ENCODE measurements around the gene SLC39A11.
"Not testable (repeated sequence)": the region's sequence is repeated elsewhere in the genome, so short reads cannot be mapped to it uniquely, and the experiment has no call there.

SLC39A11 gene

DNA sequence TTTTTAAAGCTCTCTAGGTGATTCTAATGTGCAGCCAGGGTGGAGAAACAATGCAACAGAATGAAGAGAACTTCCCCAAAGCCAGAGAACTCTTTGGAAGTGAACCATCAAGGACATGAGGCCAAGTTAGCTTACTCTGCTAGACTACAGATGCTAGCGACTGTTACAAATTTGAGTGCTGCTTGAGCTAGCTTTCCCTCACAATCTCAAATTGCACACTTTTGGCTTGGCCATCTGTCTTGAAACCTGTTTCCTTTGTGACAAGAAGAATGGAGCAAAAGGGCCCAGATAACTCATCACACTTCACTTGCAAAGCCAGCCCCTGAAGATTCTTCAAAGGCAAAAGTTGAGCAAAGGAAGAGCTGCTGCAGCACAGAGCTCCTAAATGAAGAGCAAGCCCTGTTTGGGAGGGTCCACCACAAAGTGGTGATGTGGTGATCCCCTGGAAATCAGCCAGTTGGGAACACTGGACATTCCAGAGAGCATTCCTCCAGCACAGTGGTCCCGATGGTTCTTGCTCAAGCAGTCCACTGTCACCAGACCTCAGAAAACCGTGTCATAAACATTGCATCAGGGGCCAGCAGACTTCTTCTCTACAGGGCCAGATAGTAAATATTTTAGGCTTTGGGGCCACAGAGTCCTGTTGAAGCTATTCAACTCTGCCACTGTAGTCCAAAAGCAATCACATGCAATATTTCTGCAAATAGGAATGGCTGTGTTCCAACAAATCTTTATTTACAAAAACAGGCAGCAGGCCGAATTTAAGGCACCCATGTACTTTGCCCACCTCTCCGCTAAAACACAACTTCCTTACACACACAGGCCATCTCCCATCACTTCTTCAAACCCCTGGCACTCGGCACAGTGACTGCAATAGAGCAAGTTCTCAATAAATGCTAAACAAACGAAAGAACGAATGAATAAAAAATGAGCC, 21.2 kb downstream of the SLC39A11 start:
- POLR2A ChIA-PET: no interaction called here
- CTCF ChIA-PET: interaction anchor here (1.4 to 1.7 kb wide), 2 partner anchors 10 to 85 kb away, joined by 3 to 4 read pairs; no protein-coding TSS in a partner anchor
- TF ChIP-seq, protein P1, sequence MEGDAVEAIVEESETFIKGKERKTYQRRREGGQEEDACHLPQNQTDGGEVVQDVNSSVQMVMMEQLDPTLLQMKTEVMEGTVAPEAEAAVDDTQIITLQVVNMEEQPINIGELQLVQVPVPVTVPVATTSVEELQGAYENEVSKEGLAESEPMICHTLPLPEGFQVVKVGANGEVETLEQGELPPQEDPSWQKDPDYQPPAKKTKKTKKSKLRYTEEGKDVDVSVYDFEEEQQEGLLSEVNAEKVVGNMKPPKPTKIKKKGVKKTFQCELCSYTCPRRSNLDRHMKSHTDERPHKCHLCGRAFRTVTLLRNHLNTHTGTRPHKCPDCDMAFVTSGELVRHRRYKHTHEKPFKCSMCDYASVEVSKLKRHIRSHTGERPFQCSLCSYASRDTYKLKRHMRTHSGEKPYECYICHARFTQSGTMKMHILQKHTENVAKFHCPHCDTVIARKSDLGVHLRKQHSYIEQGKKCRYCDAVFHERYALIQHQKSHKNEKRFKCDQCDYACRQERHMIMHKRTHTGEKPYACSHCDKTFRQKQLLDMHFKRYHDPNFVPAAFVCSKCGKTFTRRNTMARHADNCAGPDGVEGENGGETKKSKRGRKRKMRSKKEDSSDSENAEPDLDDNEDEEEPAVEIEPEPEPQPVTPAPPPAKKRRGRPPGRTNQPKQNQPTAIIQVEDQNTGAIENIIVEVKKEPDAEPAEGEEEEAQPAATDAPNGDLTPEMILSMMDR (IDR thresholded peaks at IDR 0.05; ENCODE audit: control extremely low read depth, extremely low read depth, low read depth, missing control alignments): no peak
- no peak for DNase-seq (ENCODE audit: extremely low spot score)

DNA sequence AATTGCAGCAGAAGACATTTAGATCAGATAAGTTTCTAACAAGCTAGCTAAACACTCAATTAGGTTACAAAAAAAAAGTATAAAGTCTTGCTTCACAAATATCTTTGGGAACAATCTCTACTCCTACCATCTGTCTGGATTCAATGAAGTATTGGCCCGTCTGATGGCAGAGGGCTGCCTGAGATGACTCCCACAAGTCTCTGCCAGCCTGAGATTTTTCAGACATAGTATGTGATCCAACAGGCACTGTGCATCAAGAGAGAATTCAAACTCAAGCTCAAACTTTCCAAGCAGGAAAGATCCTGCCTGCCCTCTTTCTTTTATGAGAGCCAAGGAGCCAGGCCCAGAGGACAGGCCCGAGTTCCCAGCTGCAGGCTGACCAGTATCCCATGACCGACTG, 22.6 kb downstream of the SLC39A11 start:
- TF ChIP-seq, protein P1 (IDR thresholded peaks at IDR 0.05; ENCODE audit: control extremely low read depth, extremely low read depth, low read depth, missing control alignments): no peak
- no peak for DNase-seq (ENCODE audit: extremely low spot score)
- ChIA-PET CTCF (interaction anchor here (1.0 to 1.7 kb wide), 3 partner anchors 11 to 84 kb away, joined by 3 to 4 read pairs (median 3); no protein-coding TSS in a partner anchor), POLR2A (interaction anchor here (0.5 kb wide), 1 partner anchor 24 kb away, joined by 3 read pairs; no protein-coding TSS in a partner anchor)

DNA sequence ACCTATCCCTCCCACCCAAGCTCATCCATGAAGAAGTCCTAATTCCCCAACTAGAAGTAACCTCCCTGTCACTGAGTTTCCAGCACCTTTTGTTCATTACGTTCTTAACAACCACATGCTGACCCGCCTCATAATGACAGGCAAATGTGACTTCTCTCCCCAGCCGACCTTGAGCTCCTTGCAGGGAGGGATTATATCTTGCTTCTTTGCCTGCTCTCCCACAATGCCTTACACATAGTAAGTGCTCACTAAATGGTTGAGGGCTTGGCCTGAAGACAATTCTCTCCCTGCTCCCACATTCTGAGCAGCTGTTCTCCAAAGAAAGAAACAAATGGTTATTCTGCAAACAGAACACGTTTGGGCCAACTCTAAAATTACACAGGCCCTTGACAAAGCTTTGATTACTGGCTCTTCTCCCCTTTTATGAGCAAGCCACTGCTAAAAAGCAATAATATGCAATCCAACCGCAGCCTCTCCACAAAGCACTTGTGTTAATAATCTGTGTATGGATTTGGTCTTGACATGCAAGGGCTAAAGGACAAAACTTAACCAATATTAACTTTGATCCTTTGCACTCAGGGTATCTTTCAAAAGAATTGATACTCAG, 23.2 kb downstream of the SLC39A11 start:
- CTCF ChIA-PET: interaction anchor here (1.0 kb wide), 1 partner anchor 25 kb away, joined by 3 read pairs; no protein-coding TSS in a partner anchor
- TF ChIP-seq, protein P1 (IDR thresholded peaks at IDR 0.05; ENCODE audit: control extremely low read depth, extremely low read depth, low read depth, missing control alignments): no peak
- DNase-seq (ENCODE audit: extremely low spot score): no peak
- POLR2A ChIA-PET: no interaction called here

DNA sequence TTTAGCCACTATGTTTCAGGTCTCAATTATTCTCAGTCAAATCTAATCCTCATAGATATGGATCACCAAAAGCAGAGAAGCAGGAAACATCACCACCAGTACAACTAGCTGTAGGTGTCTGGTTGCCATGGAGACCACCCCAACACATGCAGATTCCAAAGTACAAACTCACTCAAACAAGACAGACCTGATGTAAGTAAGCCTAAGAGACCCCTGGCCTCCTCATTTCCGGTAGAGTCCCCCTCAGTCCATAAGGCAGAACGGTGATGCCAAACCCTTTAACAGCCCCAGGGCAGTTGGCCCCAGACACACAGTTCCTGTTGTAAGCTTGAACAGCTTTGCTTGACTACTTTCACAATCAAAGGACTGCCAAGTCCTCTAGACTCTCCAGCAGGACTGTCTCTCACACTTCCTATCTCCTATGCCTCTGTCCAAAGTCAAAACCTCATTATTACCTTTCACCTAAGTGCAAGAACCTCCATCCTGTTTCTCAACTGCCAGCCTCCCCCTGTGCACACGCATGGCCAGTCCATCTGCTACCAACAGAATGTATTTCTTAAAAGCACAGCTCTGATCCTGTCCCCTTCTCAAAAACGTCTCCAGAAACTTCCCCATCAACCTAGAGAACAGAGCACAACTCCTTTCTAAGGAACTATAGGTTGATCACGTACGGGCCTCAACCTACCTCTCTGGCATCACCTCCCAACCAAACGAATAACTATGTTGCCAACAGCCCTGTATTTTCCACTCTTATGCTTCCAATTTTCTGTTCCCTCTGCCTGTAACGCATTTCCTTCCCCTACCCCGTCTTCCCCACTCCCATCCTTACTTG, 23.9 kb downstream of the SLC39A11 start:
- no peak for DNase-seq (ENCODE audit: extremely low spot score)
- TF ChIP-seq, protein P1 (IDR thresholded peaks at IDR 0.05; ENCODE audit: control extremely low read depth, extremely low read depth, low read depth, missing control alignments): no peak
- ChIA-PET CTCF (interaction anchor here (1.2 kb wide), 1 partner anchor 23 kb away, joined by 3 read pairs; no protein-coding TSS in a partner anchor), POLR2A (interaction anchor here (0.6 kb wide), 1 partner anchor 83 kb away, joined by 4 read pairs; no protein-coding TSS in a partner anchor)

DNA sequence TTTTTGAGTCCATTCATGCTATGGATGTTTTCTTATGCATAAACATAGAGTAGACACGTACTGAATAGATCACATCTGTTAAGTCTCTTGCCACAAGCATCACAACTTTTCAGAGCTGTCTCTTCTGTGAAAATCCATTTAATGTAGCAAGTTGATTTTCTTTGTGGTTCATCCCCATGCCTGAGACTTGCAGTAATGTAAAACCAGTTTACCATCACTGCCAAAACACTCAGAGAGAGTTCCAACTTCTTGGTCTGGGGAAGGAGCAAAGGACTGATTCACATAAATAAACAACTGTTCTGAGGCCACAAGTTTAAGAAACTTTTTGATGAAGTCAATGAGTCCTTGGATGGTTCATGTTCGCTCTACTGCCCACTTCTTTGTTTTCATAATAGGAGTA, 24.8 kb downstream of the SLC39A11 start:
- DNase-seq (ENCODE audit: extremely low spot score); POLR2A ChIA-PET: not testable (repeated sequence)
- CTCF ChIA-PET: interaction anchor here (1.2 kb wide), 1 partner anchor 24 kb away, joined by 3 read pairs; no protein-coding TSS in a partner anchor

DNA sequence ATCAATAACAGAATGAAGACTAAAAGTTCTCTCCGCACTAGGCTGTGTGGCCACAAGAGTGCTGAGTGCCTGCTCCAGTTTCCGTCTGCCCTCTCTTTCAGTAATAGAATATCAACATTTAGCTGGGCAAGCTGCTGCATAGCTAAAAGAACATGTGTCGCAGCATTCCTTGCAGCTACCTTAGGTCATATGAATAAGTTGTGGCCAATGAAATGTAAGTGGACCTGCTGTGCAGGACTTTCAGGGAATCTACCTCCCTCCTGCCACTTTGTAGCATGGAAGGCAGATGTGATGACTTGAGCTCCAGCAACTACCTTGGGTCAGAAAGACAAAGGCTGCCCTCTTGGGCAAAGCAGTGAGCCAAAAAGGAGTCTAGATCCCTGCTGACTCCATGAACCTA, 25.4 kb downstream of the SLC39A11 start:
- no peak for DNase-seq (ENCODE audit: extremely low spot score)
- CTCF ChIA-PET: interaction anchor here (2.3 kb wide), 1 partner anchor 10 kb away, joined by 8 read pairs; no protein-coding TSS in a partner anchor
- POLR2A ChIA-PET: no interaction called here
- TF ChIP-seq, protein P1 (IDR thresholded peaks at IDR 0.05; ENCODE audit: control extremely low read depth, extremely low read depth, low read depth, missing control alignments): no peak

Measured in GM10248 (cell line).